A549 (cell line): ENCODE measurements around the gene DPYSL4. TPM values are rescaled to one million over a fixed set of nuclear protein-coding genes. Genes with fewer than 3 reads are reported as not detected.

Source experiments
- ATAC-seq, 2 experiments: fragments of 200-7000 bp in 1 of 2; fragments of >200 bp in 1 of 2; cut with Nextera tagmentation in 1 of 2; cut with Tn5 transposase in 1 of 2; 3 replicates each; pipeline versions ENCODE4 v1.8.0 to v1.9.1; 2018 to 2020; ENCODE audit warnings: mild to moderate bottlenecking in 1 of 2, moderate library complexity in 1 of 2
- CTCF ChIA-PET: fragments of 300-600 bp; sonication (Branson Sonifier 250); formaldehyde crosslinking; extraction: SDS; loops from one replicate; lab custom pipeline; 2021; ENCODE audit warnings: antibody characterized with exemption, inconsistent platforms; lab: Yijun Ruan, JAX
- POLR2A ChIA-PET: fragments of 350-600 bp; formaldehyde crosslinking; extraction: SDS; loops from one replicate; lab custom pipeline; 2021; ENCODE audit warnings: antibody characterized with exemption, inconsistent platforms; lab: Yijun Ruan, JAX
- DNase-seq, 2 experiments: peaks; one replicate each; pipeline versions ENCODE4 v3.0.0 to v3.0.0-alpha.2; 2011 to 2016; ENCODE audit warnings: low read depth in 1 of 2, low spot score in 1 of 2
- FAIRE-seq: peaks from 2 replicates; lab custom pipeline; 2011; peaks lifted over from hg19 to GRCh38; lab: Jason Lieb, UNC
- H3K27ac ChIP-seq, 2 experiments: fragments of >200 bp; sonication (Bioruptor Twin); formaldehyde crosslinking; 3 replicates each; pipeline ENCODE4 v1.5.1; 2016 to 2017
- H3K4me1 ChIP-seq: fragments of >200 bp; sonication (Bioruptor Twin); formaldehyde crosslinking; 3 replicates; pipeline ENCODE4 v1.6.1; 2016
- H3K4me2 ChIP-seq: fragments of >200 bp; sonication (Bioruptor Twin); formaldehyde crosslinking; 3 replicates; pipeline ENCODE4 v1.6.1; 2016
- H3K4me3 ChIP-seq: fragments of >200 bp; sonication (Bioruptor Twin); formaldehyde crosslinking; 3 replicates; pipeline ENCODE4 v1.5.1; 2016
- H3K9me3 ChIP-seq: fragments of >200 bp; sonication (Bioruptor Twin); formaldehyde crosslinking; 3 replicates; pipeline ENCODE4 v1.6.1; 2016
- CTCF ChIP-seq: fragments of >200 bp; sonication (Bioruptor Twin); formaldehyde crosslinking; IDR thresholded peaks from 3 replicates; pipeline ENCODE4 v1.5.1; 2016
- ESRRA ChIP-seq: fragments of 150-350 bp; IDR thresholded peaks from 2 replicates; pipeline ENCODE4 v1.6.1; 2014; ENCODE audit warnings: mild to moderate bottlenecking, low read length, borderline replicate concordance
- FOXS1 ChIP-seq: fragments of 250-450 bp; sonication (Bioruptor Pico); IDR thresholded peaks from 2 replicates; pipeline ENCODE4 v1.5.0; 2020; ENCODE audit warnings: mild to moderate bottlenecking, moderate library complexity
- HES2 ChIP-seq: fragments of >200 bp; sonication (Bioruptor Twin); formaldehyde crosslinking; IDR thresholded peaks from 2 replicates; pipeline ENCODE4 v1.6.1; 2016
- HEYL ChIP-seq: fragments of 250-450 bp; sonication (Bioruptor Pico); IDR thresholded peaks from 2 replicates; pipeline ENCODE4 v1.8.0; 2021; ENCODE audit warnings: mild to moderate bottlenecking, moderate library complexity
- HOXB13 ChIP-seq: fragments of 250-450 bp; sonication (Bioruptor Pico); IDR thresholded peaks from 2 replicates; pipeline ENCODE4 v1.5.0; 2020; ENCODE audit warnings: low read depth, mild to moderate bottlenecking, moderate library complexity
- MAFK ChIP-seq: fragments of 450-650 bp; IDR thresholded peaks from 2 replicates; pipeline ENCODE4 v1.6.1; 2014; ENCODE audit not compliant: partially characterized antibody
- POLR2A ChIP-seq: IDR thresholded peaks from 2 replicates; pipeline ENCODE4 v1.6.1; 2012; ENCODE audit warnings: mild to moderate bottlenecking, low read length
- RAD21 ChIP-seq, 2 experiments: fragments of >200 bp in 1 of 2; sonication (Bioruptor Twin) in 1 of 2; formaldehyde crosslinking in 1 of 2; IDR thresholded peaks in 1 of 2; conservative IDR thresholded peaks in 1 of 2; 2 replicates in 1 of 2; 3 replicates in 1 of 2; pipeline ENCODE4 v1.6.1; 2012 to 2018; ENCODE audit warnings: inconsistent platforms in 1 of 2
- ZFP36 ChIP-seq: fragments of 450-650 bp; IDR thresholded peaks from 2 replicates; pipeline ENCODE4 v1.6.1; 2014; ENCODE audit warnings: borderline replicate concordance; ENCODE audit not compliant: partially characterized antibody
- WGBS: methylation state at CpG from one replicate; pipeline ENCODE4 v1.1.6; 2017; ENCODE audit errors: missing lambda C conversion rate; 5-methylcytosine and 5-hydroxymethylcytosine counted together
- polyA plus RNA-seq, 4 experiments: library from polyadenylated mRNA; depleted of rRNA in 3 of 4; stranded (reverse); fragments of >200 nt; fragmentation: RNase III in 1 of 4; extraction: RNeasy Plus Mini Kit Qiagen cat#74134 plus additional on column Dnase treatment in 1 of 4; gene quantifications; 2 replicates in 3 of 4; 3 replicates in 1 of 4; pipeline ENCODE4 v1.2.3, GENCODE V29; 2011 to 2017

Gene DPYSL4
- polyA plus RNA-seq, 2 of the 4 experiments (the other 2 are of a cell fraction) = 2.9 to 14.1 TPM

GRCh38 chr10:132241496-132241895 lies 54.7 kb downstream of the DPYSL4 start (continued):
- TF ChIP-seq HES2 = no peak
- TF ChIP-seq FOXS1 (CRISPR knock-in tag) = no peak
- TF ChIP-seq, all 56 proteins: peak for 0

- TF ChIP-seq HEYL (CRISPR knock-in tag) (no peak), POLR2A (no peak), ESRRA (no peak), MAFK (no peak)
Observed at GRCh38 chr10:132242103-132242840, 55.5 kb downstream of the DPYSL4 start.

GRCh38 chr10:132243141-132243540 lies 56.4 kb downstream of the DPYSL4 start:
- no peak for ATAC-seq
- Histone ChIP-seq H3K4me2 (no peak overlapping the region), H3K4me3 (no peak overlapping the region), H3K9me3 (no peaks in the 10 kb centered on the region), H3K27ac (no peak overlapping the region), H3K4me1 (peaks cover 1% of the 10 kb centered on the region; the same call in 2 of the 3 replicates)
- DNase-seq = no peak
- FAIRE-seq = no peak
- ChIA-PET CTCF (interaction anchor here (1.3 to 2.9 kb wide), 2 partner anchors 9 to 117 kb away, joined by 3 to 7 read pairs; no protein-coding TSS in a partner anchor), POLR2A (interaction anchor here (1.0 kb wide), 1 partner anchor 65 kb away, joined by 4 read pairs; the partner anchor contains the start of gene STK32C)
- 80% methylated on average over 5 of the region's 12 CpGs for WGBS
- no peak for TF ChIP-seq ZFP36
- no peak for TF ChIP-seq HOXB13
- TF ChIP-seq POLR2A = no peak

More at GRCh38 chr10:132242103-132242840, 55.5 kb downstream of the DPYSL4 start:
- 83% methylated on average over 17 of the region's 23 CpGs for WGBS
- H3K9me3 ChIP-seq = no peaks in the 10 kb centered on the region
- H3K4me2 ChIP-seq = no peak overlapping the region
- FAIRE-seq (no peak), DNase-seq (no peak), ATAC-seq (no peak)
- ChIA-PET CTCF (interaction anchor here (2.9 kb wide), 1 partner anchor 118 kb away, joined by 7 read pairs; no protein-coding TSS in a partner anchor), POLR2A (interaction anchor here (1.0 kb wide), 1 partner anchor 66 kb away, joined by 4 read pairs; the partner anchor contains the start of gene STK32C)
- H3K4me3 ChIP-seq = no peak overlapping the region
- H3K4me1 ChIP-seq = no peaks in the 10 kb centered on the region
- H3K27ac ChIP-seq = no peak overlapping the region

GRCh38 chr10:132243626-132244025 lies 56.9 kb downstream of the DPYSL4 start:
- ATAC-seq = no peak
- H3K4me1 ChIP-seq = peaks cover 6% of the 10 kb centered on the region
- DNase-seq = no peak
- ChIA-PET POLR2A (no interaction called here), CTCF (interaction anchor here (1.1 to 2.9 kb wide), 3 partner anchors 10 to 117 kb away, joined by 3 to 7 read pairs (median 5); no protein-coding TSS in a partner anchor)
- H3K27ac ChIP-seq = no peak overlapping the region
- no peaks in the 10 kb centered on the region for H3K9me3 ChIP-seq
- WGBS = 91% methylated on average over 11 of the region's 11 CpGs
- no peak overlapping the region for H3K4me3 ChIP-seq
- FAIRE-seq = no peak
- no peak overlapping the region for H3K4me2 ChIP-seq
- no peak for TF ChIP-seq CTCF

GRCh38 chr10:132245056-132245455 lies 58.3 kb downstream of the DPYSL4 start:
- Histone ChIP-seq H3K4me3 (no peak overlapping the region), H3K4me1 (peaks cover 10% of the 10 kb centered on the region), H3K9me3 (no peaks in the 10 kb centered on the region), H3K27ac (no peak overlapping the region), H3K4me2 (no peak overlapping the region)
- ChIA-PET POLR2A (no interaction called here), CTCF (interaction anchor here (1.0 to 2.9 kb wide), 3 partner anchors 108 to 142 kb away, joined by 3 to 7 read pairs (median 3); no protein-coding TSS in a partner anchor)
- DNase-seq (no peak), FAIRE-seq (no peak), ATAC-seq (no peak)
- TF ChIP-seq RAD21 (conservative IDR thresholded peaks at IDR 0.05 in 1 of 2, IDR thresholded peaks at IDR 0.05 in 1 of 2) (no peak), HES2 (no peak)
- 92% methylated on average over 14 of the region's 14 CpGs for whole genome bisulfite sequencing
